CD8-positive, alpha-beta memory T cell (primary cell): ENCODE results near the gene ZBTB18. TPM values are rescaled to one million over a fixed set of nuclear protein-coding genes. Genes with fewer than 3 reads are reported as not detected.
A peak's percentile ranks its signal among the peaks of the same experiment; 100 is the strongest.

Experiments
- CTCF ChIA-PET: fragments of 350-600 bp; sonication (Branson Sonifier 250); formaldehyde crosslinking; loops from one replicate; lab custom pipeline; 2021; ENCODE audit warnings: antibody characterized with exemption; lab: Charles Lee
- POLR2A ChIA-PET: fragments of 350-600 bp; sonication (Branson Sonifier 250); formaldehyde crosslinking; loops from one replicate; lab custom pipeline; 2021; ENCODE audit warnings: antibody characterized with exemption; lab: Charles Lee
- DNase-seq, 5 donors: peaks; one replicate each; pipeline versions ENCODE4 v3.0.0 to v3.0.0-alpha.2; 2020 to 2022; ENCODE audit warnings: mixed read lengths in 1 of 5
- H3K27ac ChIP-seq: one replicate; pipeline ENCODE4 v1.7.0; 2013; ENCODE audit warnings: low read depth, mild to moderate bottlenecking, low read length, moderate library complexity
- H3K27me3 ChIP-seq: 2 replicates; pipeline ENCODE4 v1.7.0; 2013; ENCODE audit warnings: low read length, mild to moderate bottlenecking; ENCODE audit not compliant: insufficient read depth, poor library complexity, severe bottlenecking
- H3K36me3 ChIP-seq: 2 replicates; pipeline ENCODE4 v1.7.0; 2013; ENCODE audit warnings: mild to moderate bottlenecking, low read length, moderate library complexity; ENCODE audit not compliant: insufficient read depth
- H3K4me1 ChIP-seq: 2 replicates; pipeline ENCODE4 v1.7.0; 2013; ENCODE audit warnings: mild to moderate bottlenecking, low read length, moderate library complexity; ENCODE audit not compliant: insufficient read depth
- H3K4me3 ChIP-seq: 2 replicates; pipeline ENCODE4 v1.7.0; 2013; ENCODE audit warnings: mild to moderate bottlenecking, low read length
- H3K9me3 ChIP-seq: 2 replicates; pipeline ENCODE4 v1.7.0; 2013; ENCODE audit warnings: mild to moderate bottlenecking, low read length
- H3K27ac Mint-ChIP-seq, 8 donors: one replicate each; pipeline ENCODE4 v1.8.0; 2020 to 2021; ENCODE audit warnings: mixed read lengths in 8 of 8, mild to moderate bottlenecking in 6 of 8, inconsistent platforms in 3 of 8, moderate library complexity in 3 of 8
- H3K27me3 Mint-ChIP-seq, 2 donors: one replicate each; pipeline ENCODE4 v1.8.0; 2020 to 2021; ENCODE audit warnings: mixed read lengths in 2 of 2, mild to moderate bottlenecking in 1 of 2, moderate library complexity in 1 of 2
- H3K36me3 Mint-ChIP-seq, 3 donors: one replicate each; pipeline ENCODE4 v1.8.0; 2020 to 2021; ENCODE audit warnings: mixed read lengths in 3 of 3, inconsistent platforms in 1 of 3, mild to moderate bottlenecking in 1 of 3
- H3K4me1 Mint-ChIP-seq, 3 donors: one replicate each; pipeline ENCODE4 v1.8.0; 2020 to 2021; ENCODE audit warnings: mixed read lengths in 3 of 3, inconsistent platforms in 1 of 3, mild to moderate bottlenecking in 1 of 3
- H3K4me3 Mint-ChIP-seq, 7 donors: one replicate each; pipeline ENCODE4 v1.8.0; 2020 to 2021; ENCODE audit warnings: mixed read lengths in 7 of 7, mild to moderate bottlenecking in 6 of 7, moderate library complexity in 4 of 7, inconsistent platforms in 2 of 7
- H3K9me3 Mint-ChIP-seq, 5 donors: one replicate each; pipeline ENCODE4 v1.8.0; 2020 to 2022; ENCODE audit warnings: mixed read lengths in 5 of 5, mild to moderate bottlenecking in 3 of 5, moderate library complexity in 2 of 5, inconsistent platforms in 1 of 5
- polyA plus RNA-seq: library from polyadenylated mRNA; unstranded; fragments of 300-500 nt; fragmentation: Illumina TruSeq; gene quantifications from one replicate; pipeline ENCODE4 v1.2.3, GENCODE V29; 2021
- total RNA-seq, 2 experiments: library from RNA; stranded (reverse); gene quantifications; one replicate each; pipeline ENCODE4 v1.2.3, GENCODE V29; 2021

Gene ZBTB18
- total and polyA plus RNA-seq, 3 experiments from 2014 or later, result 1.5 to 9.9 (median 9.1) TPM

- Histone ChIP-seq H3K27ac (no peak overlapping the region), H3K36me3 (no peaks in the 10 kb centered on the region), H3K4me1 (peaks cover 12% of the 10 kb centered on the region), H3K27me3 (no peaks in the 10 kb centered on the region), H3K9me3 (no peaks in the 10 kb centered on the region), H3K4me3 (no peak overlapping the region)
- CTCF ChIA-PET, result no interaction called here
- Mint-ChIP-seq H3K36me3 (peaks cover 0 to 22% (median 3%) of the 10 kb centered on the region in 3 donors), H3K4me1 (peaks cover 7 to 23% (median 12%) of the 10 kb centered on the region in 3 donors), H3K27ac (peak overlapping the region in 2 of 8 donors; percentile 36 to 66), H3K27me3 (no peaks in the 10 kb centered on the region), H3K9me3 (no peaks in the 10 kb centered on the region), H3K4me3 (no peak overlapping the region)
- POLR2A ChIA-PET, result no interaction called here
- no peak for DNase-seq
Observed at GRCh38 chr1:244057474-244058385, 6.6 kb downstream of the ZBTB18 start.

GRCh38 chr1:244060117-244060516, 9.0 kb downstream of the ZBTB18 start:
- Histone ChIP-seq H3K4me1 (no peaks in the 10 kb centered on the region), H3K4me3 (no peak overlapping the region), H3K27ac (no peak overlapping the region), H3K27me3 (no peaks in the 10 kb centered on the region), H3K9me3 (no peaks in the 10 kb centered on the region), H3K36me3 (no peaks in the 10 kb centered on the region)
- POLR2A ChIA-PET, result interaction anchor here (0.6 to 1.4 kb wide), 2 partner anchors 8 to 12 kb away, joined by 6 to 7 read pairs; no protein-coding TSS in a partner anchor
- Mint-ChIP-seq H3K4me1 (peaks cover 7 to 23% (median 12%) of the 10 kb centered on the region in 3 donors), H3K9me3 (no peaks in the 10 kb centered on the region), H3K4me3 (no peak overlapping the region), H3K36me3 (peaks cover 0 to 22% (median 3%) of the 10 kb centered on the region in 3 donors), H3K27me3 (peaks cover 0 to 3% of the 10 kb centered on the region in 2 donors), H3K27ac (no peak overlapping the region)
- no peak for DNase-seq
- CTCF ChIA-PET, result interaction anchor here (1.1 to 2.6 kb wide), 2 partner anchors 9 to 15 kb away, joined by 3 to 12 read pairs; partner anchors contain the start of gene ZBTB18

- Histone ChIP-seq H3K4me3 (no peak overlapping the region), H3K4me1 (no peaks in the 10 kb centered on the region), H3K9me3 (no peaks in the 10 kb centered on the region), H3K27me3 (no peaks in the 10 kb centered on the region), H3K27ac (no peak overlapping the region), H3K36me3 (no peaks in the 10 kb centered on the region)
- Mint-ChIP-seq H3K9me3 (no peaks in the 10 kb centered on the region), H3K27me3 (peaks cover 0 to 6% of the 10 kb centered on the region in 2 donors), H3K36me3 (peaks cover 0 to 18% (median 1%) of the 10 kb centered on the region in 3 donors), H3K27ac (no peak overlapping the region), H3K4me1 (peaks cover 6 to 18% (median 7%) of the 10 kb centered on the region in 3 donors), H3K4me3 (no peak overlapping the region)
- CTCF ChIA-PET, result interaction anchor here (1.1 to 2.6 kb wide), 2 partner anchors 10 to 14 kb away, joined by 3 to 12 read pairs; partner anchors contain the start of gene ZBTB18
- DNase-seq, result no peak
- POLR2A ChIA-PET, result interaction anchor here (1.4 kb wide), 1 partner anchor 13 kb away, joined by 7 read pairs; no protein-coding TSS in a partner anchor
Observed at GRCh38 chr1:244060686-244061085, 9.6 kb downstream of the ZBTB18 start.

GRCh38 chr1:244062156-244062725, 11.2 kb downstream of the ZBTB18 start:
- DNase-seq, result no peak
- Mint-ChIP-seq H3K9me3 (no peaks in the 10 kb centered on the region), H3K27me3 (peaks cover 0 to 6% of the 10 kb centered on the region in 2 donors), H3K4me1 (peaks cover 0 to 7% (median 3%) of the 10 kb centered on the region in 3 donors), H3K27ac (no peak overlapping the region), H3K4me3 (no peak overlapping the region), H3K36me3 (peaks cover 0 to 6% (median 0%) of the 10 kb centered on the region in 3 donors)
- ChIA-PET POLR2A (no interaction called here), CTCF (no interaction called here)
- Histone ChIP-seq H3K27me3 (no peaks in the 10 kb centered on the region), H3K36me3 (no peaks in the 10 kb centered on the region), H3K4me3 (no peak overlapping the region), H3K27ac (no peak overlapping the region), H3K9me3 (no peaks in the 10 kb centered on the region), H3K4me1 (no peaks in the 10 kb centered on the region)

GRCh38 chr1:244063498-244063897, 12.4 kb downstream of the ZBTB18 start:
- Histone ChIP-seq H3K9me3 (no peaks in the 10 kb centered on the region), H3K27ac (no peak overlapping the region), H3K27me3 (no peaks in the 10 kb centered on the region), H3K4me3 (no peak overlapping the region), H3K36me3 (no peaks in the 10 kb centered on the region), H3K4me1 (no peaks in the 10 kb centered on the region)
- H3K27me3 Mint-ChIP-seq, result peaks cover under 1 to 6% of the 10 kb centered on the region in 2 donors
- H3K36me3 Mint-ChIP-seq, result no peaks in the 10 kb centered on the region
- DNase-seq, result no peak
- no peaks in the 10 kb centered on the region for H3K4me1 Mint-ChIP-seq
- ChIA-PET POLR2A (no interaction called here), CTCF (no interaction called here)
- no peak overlapping the region for H3K4me3 Mint-ChIP-seq
- H3K27ac Mint-ChIP-seq, result no peak overlapping the region
- H3K9me3 Mint-ChIP-seq, result no peaks in the 10 kb centered on the region

- no peaks in the 10 kb centered on the region for H3K9me3 Mint-ChIP-seq
- H3K36me3 ChIP-seq, result no peaks in the 10 kb centered on the region
- no peak overlapping the region for H3K4me3 Mint-ChIP-seq
- no peak overlapping the region for H3K27ac ChIP-seq
- H3K4me1 ChIP-seq, result no peaks in the 10 kb centered on the region
- no peaks in the 10 kb centered on the region for H3K4me1 Mint-ChIP-seq
- CTCF ChIA-PET, result no interaction called here
- H3K4me3 ChIP-seq, result no peak overlapping the region
- POLR2A ChIA-PET, result interaction anchor here (1.1 kb wide), 1 partner anchor 17 kb away, joined by 4 read pairs; no protein-coding TSS in a partner anchor
- no peak for DNase-seq
- H3K9me3 ChIP-seq, result no peaks in the 10 kb centered on the region
- H3K27ac Mint-ChIP-seq, result no peak overlapping the region
- peaks cover 3 to 6% of the 10 kb centered on the region in 2 donors for H3K27me3 Mint-ChIP-seq
- no peaks in the 10 kb centered on the region for H3K27me3 ChIP-seq
- H3K36me3 Mint-ChIP-seq, result no peaks in the 10 kb centered on the region
Observed at GRCh38 chr1:244064621-244065020, 13.5 kb downstream of the ZBTB18 start.

- Mint-ChIP-seq H3K9me3 (no peaks in the 10 kb centered on the region), H3K27me3 (peaks cover 3 to 6% of the 10 kb centered on the region in 2 donors), H3K27ac (peak overlapping the region in 1 of 8 donors; percentile 71), H3K4me1 (no peaks in the 10 kb centered on the region), H3K4me3 (no peak overlapping the region), H3K36me3 (peaks cover 0 to 2% (median 0%) of the 10 kb centered on the region in 3 donors)
- H3K27me3 ChIP-seq, result no peaks in the 10 kb centered on the region
- H3K36me3 ChIP-seq, result no peaks in the 10 kb centered on the region
- H3K4me3 ChIP-seq, result no peak overlapping the region
- no peak overlapping the region for H3K27ac ChIP-seq
- no peaks in the 10 kb centered on the region for H3K4me1 ChIP-seq
- DNase-seq, result no peak
- no peaks in the 10 kb centered on the region for H3K9me3 ChIP-seq
- CTCF ChIA-PET, result interaction anchor here (0.8 to 1.2 kb wide), 2 partner anchors 13 to 16 kb away, joined by 3 read pairs; no protein-coding TSS in a partner anchor
- POLR2A ChIA-PET, result interaction anchor here (0.9 to 1.1 kb wide), 2 partner anchors 9 to 17 kb away, joined by 3 to 4 read pairs; no protein-coding TSS in a partner anchor
Observed at GRCh38 chr1:244065063-244065793, 14.1 kb downstream of the ZBTB18 start.
